NCI-H2171 (cell line): ENCODE data around the gene SIGLECL1.
"Not testable (repeated sequence)": the region's sequence is repeated elsewhere in the genome, so short reads cannot be mapped to it uniquely, and the experiment has no call there.

Experiments
- DNase-seq: peaks from one replicate; lab custom pipeline; 2025; lab: John Stamatoyannopoulos, UW

Gene SIGLECL1

GRCh38 chr19:51250786-51251467 is at the start of gene SIGLECL1:
TSS of gene SIGLECL1 (plus strand) at chr19:51251080. CDS start at chr19:51264073, 12,993 bp downstream.
- DNase-seq = no peak

GRCh38 chr19:51201712-51202111 is 49.2 kb upstream of the SIGLECL1 start:
- no peak for DNase-seq

GRCh38 chr19:51203916-51204315 is 47.0 kb upstream of the SIGLECL1 start:
- DNase-seq = no peak

- no peak for DNase-seq
Measured at GRCh38 chr19:51204321-51204720, 46.6 kb upstream of the SIGLECL1 start.

DNA sequence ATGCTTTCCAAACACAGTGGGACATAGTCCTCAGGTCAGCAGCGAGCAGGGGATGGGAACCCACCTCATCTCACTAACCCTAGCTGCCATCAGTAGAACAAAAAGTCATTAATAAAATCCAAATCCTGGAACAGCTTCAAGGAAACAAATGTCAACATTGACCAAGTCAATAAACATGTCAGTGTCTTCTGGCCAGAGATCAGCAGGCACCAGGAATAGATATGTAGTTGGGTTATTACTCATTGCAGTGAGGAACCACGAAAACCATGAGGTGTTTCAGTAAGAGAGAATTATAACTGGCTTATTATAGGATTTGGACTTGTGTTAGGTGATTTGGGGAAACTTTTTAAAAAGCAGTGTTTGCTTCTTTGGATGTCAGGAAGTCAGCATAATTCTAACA is 43.1 kb upstream of the SIGLECL1 start:
- DNase-seq = no peak

DNA sequence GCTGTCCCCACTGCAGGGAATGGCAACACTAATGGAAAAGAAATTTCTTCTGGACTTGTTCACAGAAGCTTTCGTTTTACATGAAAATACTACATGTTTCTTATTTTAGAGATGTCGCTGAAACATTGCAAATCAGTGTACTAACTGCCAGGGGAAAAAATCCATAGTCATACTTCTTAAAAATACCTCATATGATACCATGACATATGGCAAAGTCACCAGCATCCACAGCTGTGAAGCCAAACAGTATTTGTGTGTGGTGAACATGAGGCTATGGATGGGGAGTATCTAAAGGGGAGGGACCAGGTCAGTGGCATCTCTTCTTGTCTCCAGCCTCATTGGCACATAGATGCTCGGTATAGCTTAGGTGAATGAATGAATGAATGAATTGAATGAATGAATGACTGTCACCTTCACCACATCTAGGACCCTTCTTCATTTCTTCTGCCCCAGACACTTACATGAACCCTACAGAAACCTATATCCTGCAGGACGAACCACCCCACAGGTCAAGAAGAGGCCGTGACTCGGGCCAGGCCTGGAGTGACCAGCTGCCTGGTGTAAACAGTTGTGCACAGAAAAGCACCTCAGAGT is 40.6 kb upstream of the SIGLECL1 start:
- DNase-seq = no peak

DNA sequence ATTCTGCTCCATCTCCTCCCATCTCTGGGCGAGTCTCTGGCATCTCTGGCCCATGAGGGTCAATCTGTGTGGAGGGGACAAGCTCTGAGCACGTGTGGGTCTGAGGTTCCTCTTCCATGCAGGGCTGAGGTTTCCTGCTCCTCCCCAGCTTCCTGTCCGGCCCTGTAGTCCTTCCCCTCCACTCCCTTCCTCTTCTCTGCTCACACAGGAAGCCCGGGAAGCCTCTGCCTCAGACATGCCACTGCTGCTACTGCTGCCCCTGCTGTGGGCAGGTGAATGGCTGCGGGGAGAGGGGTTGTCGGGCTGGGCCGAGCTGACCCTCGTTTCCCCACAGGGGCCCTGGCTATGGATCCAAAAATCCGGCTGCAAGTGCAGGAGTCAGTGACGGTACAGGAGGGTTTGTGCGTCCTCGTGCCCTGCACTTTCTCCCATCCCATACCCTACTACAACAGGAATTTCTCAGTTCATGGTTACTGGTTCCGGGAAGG is 40.0 kb upstream of the SIGLECL1 start:
- not testable (repeated sequence) for DNase-seq

DNA sequence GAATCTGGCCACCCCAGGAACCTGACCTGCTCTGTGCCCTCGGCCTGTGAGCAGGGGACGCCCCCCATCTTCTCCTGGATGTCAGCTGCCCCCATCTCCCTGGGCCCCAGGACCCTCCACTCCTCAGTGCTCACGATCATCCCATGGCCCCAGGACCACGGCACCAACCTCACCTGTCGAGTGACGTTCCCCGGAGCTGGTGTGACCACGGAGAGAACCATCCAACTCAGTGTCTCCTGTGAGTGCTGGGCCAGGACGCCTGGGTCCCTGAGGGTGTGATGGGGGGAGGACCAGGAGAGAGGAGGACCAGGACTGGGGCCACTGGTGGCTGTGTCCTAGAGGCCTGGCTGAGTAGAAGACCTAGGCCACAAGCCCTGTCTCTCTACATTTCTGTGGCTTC is 39.0 kb upstream of the SIGLECL1 start:
- DNase-seq = no peak

DNA sequence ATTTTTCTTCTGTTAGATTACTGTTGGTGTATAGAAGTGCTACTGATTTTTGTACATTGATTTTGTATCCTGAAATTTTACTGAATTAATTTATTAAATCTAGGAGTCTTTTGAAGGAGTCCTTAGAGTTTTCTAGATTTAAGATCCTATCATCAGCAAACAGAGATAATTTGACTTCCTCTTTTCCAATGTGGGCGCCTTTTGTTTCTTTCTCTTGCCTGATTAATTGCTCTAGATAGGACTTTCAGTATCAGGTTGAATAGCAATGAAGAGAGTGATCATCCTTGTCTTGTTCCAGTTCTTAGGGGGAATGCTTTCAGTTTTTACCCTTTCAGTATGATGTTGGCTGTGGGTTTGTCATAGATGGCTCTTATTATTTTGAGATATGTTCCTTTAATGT is 31.6 kb upstream of the SIGLECL1 start:
- no peak for DNase-seq

- no peak for DNase-seq
Measured at GRCh38 chr19:51219971-51220370, 30.9 kb upstream of the SIGLECL1 start.

DNA sequence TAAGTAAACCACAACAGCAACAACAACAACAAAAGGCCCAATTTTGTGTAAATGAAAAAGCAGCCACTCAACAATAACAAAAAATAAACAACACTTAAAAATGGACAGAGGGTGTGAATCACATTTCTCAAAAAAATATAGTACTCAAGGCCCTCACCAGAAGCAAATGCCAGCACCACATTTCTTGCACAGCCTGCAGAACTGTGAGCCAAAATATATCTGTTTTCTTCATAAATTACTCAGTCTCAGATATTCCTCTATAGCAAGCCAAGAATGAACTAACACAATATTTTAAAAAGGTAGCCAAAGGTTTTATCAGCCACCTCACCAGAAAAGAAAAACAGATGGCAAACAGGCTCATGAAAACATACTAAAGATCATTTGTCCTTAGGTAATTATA is 29.9 kb upstream of the SIGLECL1 start:
- DNase-seq = no peak

DNA sequence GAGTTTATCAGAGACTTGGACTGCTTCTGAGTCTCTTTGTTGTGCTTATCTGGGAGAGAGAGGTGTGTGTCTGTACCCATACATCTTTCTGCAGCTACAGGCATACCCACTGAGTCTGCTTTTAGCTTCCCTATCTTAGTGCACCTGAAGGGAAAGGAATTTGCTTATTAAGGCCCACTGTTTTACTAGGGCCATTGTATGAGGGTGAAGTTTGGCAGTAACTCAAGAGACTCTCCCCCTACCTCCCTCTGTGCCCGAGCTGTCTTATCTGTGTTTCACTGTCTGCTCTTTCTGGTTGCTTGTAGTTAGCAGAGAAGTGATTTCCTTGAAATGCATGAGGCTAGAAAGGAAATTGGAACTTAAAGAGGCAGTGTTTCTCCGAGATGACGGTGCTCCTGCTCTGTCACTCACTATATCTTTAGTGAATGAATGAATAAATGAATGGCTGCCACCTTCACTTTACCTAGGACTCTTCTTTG is 26.7 kb upstream of the SIGLECL1 start:
- DNase-seq = no peak

GRCh38 chr19:51224898-51225393 is 25.9 kb upstream of the SIGLECL1 start, which contains the start of gene CD33:
TSS of gene CD33 (plus strand) at chr19:51225080. CDS start at chr19:51225119, 39 bp downstream.
- not testable (repeated sequence) for DNase-seq

DNA sequence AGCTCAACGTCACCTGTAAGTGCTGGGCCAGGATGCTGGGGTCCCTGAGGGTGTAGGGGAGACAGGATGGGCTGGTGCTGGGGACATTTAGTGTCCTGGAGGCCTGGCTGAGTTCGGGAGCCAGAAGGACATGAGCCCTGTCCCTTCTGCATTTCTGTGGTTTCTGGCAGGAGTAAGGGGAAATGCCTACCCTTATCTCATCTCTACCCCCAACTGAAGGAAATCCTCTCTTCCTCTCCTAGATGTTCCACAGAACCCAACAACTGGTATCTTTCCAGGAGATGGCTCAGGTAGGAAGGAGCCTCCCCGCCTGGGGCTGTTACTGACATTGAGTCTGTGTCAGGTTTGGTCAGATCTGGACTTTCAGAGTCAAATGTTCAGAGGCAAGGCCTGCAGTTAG is 24.8 kb upstream of the SIGLECL1 start:
- DNase-seq = no peak

GRCh38 chr19:51227326-51227725 is 23.6 kb upstream of the SIGLECL1 start:
- no peak for DNase-seq

DNA sequence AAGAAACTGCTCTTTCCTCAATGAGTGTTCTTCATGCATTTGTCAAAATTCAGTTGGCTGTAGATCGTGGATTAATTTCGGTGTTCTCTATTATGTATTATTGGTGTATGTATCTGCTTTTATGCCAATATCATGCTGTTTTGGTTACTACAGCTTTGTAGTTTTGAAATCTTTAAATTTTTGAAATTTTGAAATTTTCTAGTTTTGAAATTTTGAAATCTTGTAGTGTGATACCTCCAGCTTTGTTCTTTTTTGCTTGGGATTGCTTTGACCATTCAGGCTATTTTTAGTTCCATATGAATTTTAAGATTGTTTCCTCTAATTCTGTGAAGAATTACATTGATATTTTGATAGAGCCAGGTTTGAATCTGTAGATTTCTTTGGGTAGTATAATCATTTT is 22.9 kb upstream of the SIGLECL1 start:
- no peak for DNase-seq

DNA sequence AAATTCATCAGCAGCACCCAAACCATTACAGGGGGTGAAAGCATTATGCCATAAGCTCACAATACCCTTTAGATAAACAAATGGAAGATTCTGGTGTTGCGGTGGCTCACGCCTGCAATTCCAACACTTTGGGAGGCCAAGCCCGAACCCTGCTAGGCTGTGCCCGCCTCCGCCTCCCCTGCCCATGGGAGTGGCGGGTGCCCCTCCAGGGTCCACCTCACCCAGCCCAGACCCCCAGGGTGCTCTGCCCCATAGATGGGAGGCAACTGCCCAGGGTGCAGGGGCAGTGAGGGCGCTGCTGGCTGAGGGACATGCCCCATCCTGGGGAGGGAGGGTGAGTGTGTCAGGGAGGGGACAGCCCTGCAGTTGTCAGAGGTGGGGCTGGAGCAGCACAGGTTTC is 10.0 kb upstream of the SIGLECL1 start:
- DNase-seq = no peak

GRCh38 chr19:51242881-51243630 is 7.8 kb upstream of the SIGLECL1 start:
- DNase-seq = no peak

- no peak for DNase-seq
Measured at GRCh38 chr19:51246164-51246552, 4.7 kb upstream of the SIGLECL1 start.

GRCh38 chr19:51247972-51248590 is 2.8 kb upstream of the SIGLECL1 start:
- DNase-seq = no peak

- no peak for DNase-seq
Measured at GRCh38 chr19:51251468-51251820, 564 bp downstream of the SIGLECL1 start.
